Mucosa of rectum (tissue), 2 donors: Measurements from ENCODE around the gene STARD3NL.
"Not testable (repeated sequence)": the region's sequence is repeated elsewhere in the genome, so short reads cannot be mapped to it uniquely, and the experiment has no call there.

Source experiments
- H3K27ac ChIP-seq, 2 donors: one replicate each; pipeline ENCODE4 v1.7.0; 2013; ENCODE audit warnings: inconsistent platforms in 2 of 2, low read depth in 2 of 2, low read length in 2 of 2
- H3K27me3 ChIP-seq, 2 donors: one replicate each; pipeline ENCODE4 v1.7.0; 2013; ENCODE audit warnings: low read length in 2 of 2; ENCODE audit not compliant: control insufficient read depth in 2 of 2, insufficient read depth in 2 of 2
- H3K36me3 ChIP-seq, 2 donors: one replicate each; pipeline ENCODE4 v1.7.0; 2013; ENCODE audit warnings: low read length in 2 of 2; ENCODE audit not compliant: control insufficient read depth in 2 of 2, insufficient read depth in 2 of 2
- H3K4me1 ChIP-seq, 2 donors: one replicate each; pipeline ENCODE4 v1.7.0; 2013; ENCODE audit warnings: low read length in 2 of 2, mild to moderate bottlenecking in 1 of 2; ENCODE audit not compliant: control insufficient read depth in 2 of 2, insufficient read depth in 2 of 2
- H3K4me3 ChIP-seq, 2 donors: one replicate each; pipeline ENCODE4 v1.7.0; 2013; ENCODE audit warnings: low read length in 2 of 2
- H3K9ac ChIP-seq, 2 donors: one replicate each; pipeline ENCODE4 v1.7.0; 2013; ENCODE audit warnings: low read length in 2 of 2, low read depth in 1 of 2, mild to moderate bottlenecking in 1 of 2
- H3K9me3 ChIP-seq, 2 donors: one replicate each; pipeline ENCODE4 v1.7.0; 2013; ENCODE audit warnings: low read length in 2 of 2; ENCODE audit not compliant: control insufficient read depth in 2 of 2
- donor health status: healthy.
- donor health status: Normal muscosa, but diverticular disease.

Gene STARD3NL

DNA sequence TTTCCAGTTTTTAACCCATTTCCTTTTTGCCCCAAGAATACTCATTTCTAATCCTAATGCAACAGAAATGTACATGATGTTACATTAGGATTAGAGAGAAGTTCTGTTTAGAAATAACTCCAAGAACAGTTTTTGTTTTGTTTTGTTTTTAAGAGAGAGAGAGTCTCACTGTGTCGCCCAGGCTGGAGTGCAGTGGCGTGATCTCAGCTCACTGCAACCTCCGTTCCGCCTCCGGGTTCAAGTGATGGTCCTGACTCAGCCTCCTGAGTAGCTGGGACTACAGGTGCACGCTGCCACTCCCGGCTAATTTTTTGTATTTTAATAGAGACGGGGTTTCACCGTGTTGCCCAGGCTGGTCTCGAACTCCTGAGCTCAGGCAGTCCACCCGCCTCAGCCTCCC is 56.7 kb downstream of the STARD3NL start:
- not testable (repeated sequence) for H3K36me3 ChIP-seq, H3K4me1 ChIP-seq, H3K27ac ChIP-seq, H3K9me3 ChIP-seq, H3K27me3 ChIP-seq, H3K4me3 ChIP-seq, H3K9ac ChIP-seq

- no peak overlapping the region for H3K9ac ChIP-seq
- H3K27me3 ChIP-seq = no peaks in the 10 kb centered on the region
- no peak overlapping the region for H3K27ac ChIP-seq
- H3K4me3 ChIP-seq = no peak overlapping the region
- peaks cover 0 to 2% of the 10 kb centered on the region in 2 donors for H3K4me1 ChIP-seq
- no peaks in the 10 kb centered on the region for H3K9me3 ChIP-seq
- no peaks in the 10 kb centered on the region for H3K36me3 ChIP-seq
Measured at GRCh38 chr7:38235606-38236005, 57.6 kb downstream of the STARD3NL start.

DNA sequence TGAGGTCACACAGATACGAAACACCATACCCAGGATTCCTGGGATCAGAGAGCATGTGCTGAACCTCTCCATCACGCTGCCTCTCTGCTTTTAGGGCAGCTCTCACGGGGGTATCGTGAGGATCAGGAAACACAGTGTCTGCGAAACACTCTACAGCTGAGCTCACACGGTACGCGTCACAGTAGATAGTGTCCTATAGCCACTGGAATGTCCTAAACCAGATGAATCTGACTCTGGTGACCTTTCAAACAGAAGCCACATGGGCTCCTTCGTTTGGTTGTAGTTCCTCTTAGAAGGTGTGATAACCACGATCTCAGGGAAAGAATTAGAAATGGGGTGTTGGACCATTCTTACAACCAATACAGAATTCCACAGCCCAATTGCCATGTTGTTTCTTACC is 61.1 kb downstream of the STARD3NL start:
- not testable (repeated sequence) for H3K4me1 ChIP-seq, H3K9me3 ChIP-seq, H3K36me3 ChIP-seq, H3K9ac ChIP-seq, H3K27me3 ChIP-seq, H3K27ac ChIP-seq, H3K4me3 ChIP-seq

DNA sequence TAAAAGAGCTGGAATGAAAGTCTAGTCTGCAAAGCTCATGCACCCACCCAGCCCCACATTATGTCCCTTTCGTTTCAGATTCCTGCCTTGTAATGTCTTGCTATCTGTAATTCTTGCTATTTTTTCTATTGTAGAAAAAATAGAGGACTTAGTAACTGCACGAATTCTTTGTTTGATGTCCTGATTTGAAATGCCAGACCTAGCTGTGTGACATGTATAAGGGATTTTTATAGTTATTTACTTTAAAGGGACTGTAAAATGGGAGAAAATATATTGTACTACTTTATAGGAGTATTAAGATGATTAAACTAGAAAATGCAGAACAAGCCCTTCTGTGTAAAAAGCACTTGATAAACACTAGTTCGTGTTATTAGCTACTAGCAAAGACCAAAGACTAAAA is 63.0 kb downstream of the STARD3NL start:
- Histone ChIP-seq H3K4me1 (peaks cover 0 to 2% of the 10 kb centered on the region in 2 donors), H3K27me3 (no peaks in the 10 kb centered on the region), H3K4me3 (no peak overlapping the region), H3K27ac (no peak overlapping the region), H3K36me3 (no peaks in the 10 kb centered on the region), H3K9me3 (no peaks in the 10 kb centered on the region), H3K9ac (no peak overlapping the region)

GRCh38 chr7:38242814-38243213 is 64.8 kb downstream of the STARD3NL start:
- H3K9ac ChIP-seq = no peak overlapping the region
- H3K4me1 ChIP-seq = no peaks in the 10 kb centered on the region
- no peaks in the 10 kb centered on the region for H3K27me3 ChIP-seq
- H3K9me3 ChIP-seq = no peaks in the 10 kb centered on the region
- no peak overlapping the region for H3K27ac ChIP-seq
- H3K4me3 ChIP-seq = no peak overlapping the region
- H3K36me3 ChIP-seq = no peaks in the 10 kb centered on the region

GRCh38 chr7:38243345-38243744 is 65.3 kb downstream of the STARD3NL start:
- not testable (repeated sequence) for H3K4me3 ChIP-seq, H3K36me3 ChIP-seq, H3K27ac ChIP-seq, H3K27me3 ChIP-seq, H3K9me3 ChIP-seq, H3K9ac ChIP-seq, H3K4me1 ChIP-seq

DNA sequence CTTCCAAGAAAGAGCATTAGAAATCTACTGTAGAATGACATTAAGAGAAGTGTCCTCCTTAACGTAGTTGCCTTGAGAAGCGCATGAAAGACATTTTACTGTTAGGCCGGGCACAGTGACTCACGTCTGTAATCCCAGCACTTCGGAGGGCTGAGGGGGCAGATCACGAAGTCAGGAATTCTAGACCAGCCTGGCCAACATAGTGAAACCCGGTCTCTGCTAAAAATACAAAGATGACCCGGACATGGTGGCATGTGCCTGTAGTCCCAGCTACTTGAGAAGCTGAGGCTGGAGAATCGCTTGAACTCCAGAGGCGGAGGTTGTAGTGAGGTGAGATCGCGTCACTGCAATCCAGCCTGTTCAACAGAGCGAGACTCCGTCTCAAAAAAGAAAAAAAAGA is 66.5 kb downstream of the STARD3NL start:
- Histone ChIP-seq H3K4me3 (no peak overlapping the region), H3K36me3 (no peaks in the 10 kb centered on the region), H3K9ac (no peak overlapping the region), H3K27me3 (no peaks in the 10 kb centered on the region), H3K9me3 (no peaks in the 10 kb centered on the region), H3K27ac (no peak overlapping the region), H3K4me1 (no peaks in the 10 kb centered on the region)

DNA sequence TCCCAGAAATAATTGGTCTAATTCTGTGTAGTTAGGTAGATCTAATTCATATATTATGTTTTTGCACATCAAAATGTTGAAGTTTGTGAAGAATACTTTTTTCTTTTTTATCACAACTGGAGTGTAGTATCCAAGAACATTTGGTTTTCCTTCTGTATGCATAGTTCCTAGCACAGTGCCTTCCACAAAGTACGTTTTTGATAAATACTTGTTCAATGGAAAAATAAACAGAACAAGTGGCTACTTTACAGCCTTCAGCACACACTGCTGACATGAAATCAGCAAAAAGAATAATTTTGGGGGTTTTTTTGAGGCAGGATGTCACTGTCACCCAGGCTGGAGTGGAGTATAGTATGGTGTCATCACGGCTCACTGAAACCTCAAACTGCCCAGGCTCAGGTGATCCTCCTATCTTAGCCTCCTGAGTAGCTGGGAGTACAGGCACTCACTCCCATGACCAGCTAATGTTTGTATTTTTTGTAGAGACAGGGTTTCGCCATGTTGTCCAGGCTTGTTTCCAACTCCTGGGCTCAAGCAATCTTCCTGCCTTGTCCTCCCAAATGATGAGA is 67.4 kb downstream of the STARD3NL start:
- H3K9ac ChIP-seq = no peak overlapping the region
- no peaks in the 10 kb centered on the region for H3K36me3 ChIP-seq
- H3K4me1 ChIP-seq = no peaks in the 10 kb centered on the region
- no peak overlapping the region for H3K4me3 ChIP-seq
- H3K9me3 ChIP-seq = no peaks in the 10 kb centered on the region
- no peak overlapping the region for H3K27ac ChIP-seq
- no peaks in the 10 kb centered on the region for H3K27me3 ChIP-seq

GRCh38 chr7:38248069-38248567 is 70.1 kb downstream of the STARD3NL start:
- H3K4me1 ChIP-seq = no peaks in the 10 kb centered on the region
- no peaks in the 10 kb centered on the region for H3K36me3 ChIP-seq
- H3K9me3 ChIP-seq = no peaks in the 10 kb centered on the region
- H3K27me3 ChIP-seq = no peaks in the 10 kb centered on the region
- H3K27ac ChIP-seq = no peak overlapping the region
- H3K9ac ChIP-seq = no peak overlapping the region
- no peak overlapping the region for H3K4me3 ChIP-seq

DNA sequence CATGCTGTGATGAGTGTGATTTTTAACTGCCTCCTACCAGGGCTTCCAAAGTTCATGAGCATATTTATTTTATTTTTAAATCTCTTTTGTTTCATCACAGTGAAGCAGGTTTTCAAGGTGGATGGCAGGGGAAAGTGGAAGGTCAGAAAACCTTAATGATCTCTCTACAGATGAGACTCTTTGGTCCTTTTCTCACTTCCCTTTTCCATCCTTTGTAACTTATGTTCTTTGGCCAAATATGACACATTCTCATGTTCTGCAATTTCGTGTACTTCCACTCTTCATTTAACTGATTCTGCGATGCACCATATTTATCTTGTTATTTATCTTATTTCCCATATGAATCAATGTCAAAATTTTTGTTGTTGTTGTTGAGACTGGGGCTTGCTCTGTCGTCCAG is 71.8 kb downstream of the STARD3NL start:
- H3K36me3 ChIP-seq, H3K4me1 ChIP-seq, H3K27ac ChIP-seq: not testable (repeated sequence)

GRCh38 chr7:38257350-38257677 is 79.3 kb downstream of the STARD3NL start:
- Histone ChIP-seq H3K4me1 (no peaks in the 10 kb centered on the region), H3K9ac (no peak overlapping the region), H3K27ac (no peak overlapping the region), H3K27me3 (no peaks in the 10 kb centered on the region), H3K9me3 (no peaks in the 10 kb centered on the region), H3K4me3 (no peak overlapping the region), H3K36me3 (no peaks in the 10 kb centered on the region)

More for the DNA sequence above, 71.8 kb downstream of the STARD3NL start:
- not testable (repeated sequence) for H3K27me3 ChIP-seq, H3K4me3 ChIP-seq, H3K9me3 ChIP-seq, H3K9ac ChIP-seq
